Measurements from ENCODE around the gene TCAIM.
"Not testable (repeated sequence)": the region's sequence is repeated elsewhere in the genome, so short reads cannot be mapped to it uniquely, and the experiment has no call there.

Gene TCAIM

DNA sequence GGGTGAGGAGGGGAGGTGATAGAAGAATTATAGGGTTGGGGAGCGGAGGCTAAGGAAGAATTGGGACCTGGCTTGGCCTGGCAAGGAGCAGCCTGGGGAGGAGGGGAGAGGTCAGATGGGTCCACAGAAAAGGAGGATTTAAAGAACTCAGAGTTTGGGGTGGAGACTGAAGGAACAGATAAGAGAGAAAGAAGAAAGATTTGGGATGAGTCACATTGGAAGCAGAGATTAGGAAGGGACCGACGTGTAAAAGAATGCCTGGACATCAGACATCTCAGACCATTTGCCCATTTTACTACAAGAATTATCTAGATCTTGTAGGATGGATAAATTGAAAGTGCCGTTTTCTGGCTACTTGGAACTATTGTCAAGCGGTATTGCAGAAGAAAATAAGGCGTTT, 10.4 kb downstream of the TCAIM start:
- no peak for DNase-seq

DNA sequence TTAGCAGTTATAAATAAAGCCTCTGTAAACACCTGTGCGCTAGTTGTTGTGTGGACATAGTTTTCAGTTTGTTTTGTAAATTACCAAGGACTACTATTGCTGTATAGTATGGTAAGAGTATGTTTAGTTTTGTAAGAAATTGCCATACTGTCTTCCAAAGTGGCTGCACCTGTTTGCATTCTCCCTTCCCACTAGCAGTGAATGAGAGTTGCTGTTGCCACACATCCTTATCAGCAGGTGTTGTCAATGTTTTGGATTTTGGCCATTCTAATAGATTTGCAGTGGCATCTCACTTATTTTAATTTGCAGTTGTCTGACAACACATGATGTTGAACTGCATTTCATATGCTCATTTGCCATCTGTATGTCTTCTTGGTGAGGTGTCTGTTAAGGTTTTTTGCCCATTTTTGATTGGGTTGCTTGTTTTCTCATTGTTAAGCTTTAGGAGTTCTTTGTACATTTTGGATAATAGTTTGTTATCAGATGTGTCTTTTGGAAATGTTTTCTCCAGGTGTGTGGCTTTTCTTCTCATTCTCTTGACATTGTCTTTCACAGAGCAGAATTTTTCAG, 14.9 kb downstream of the TCAIM start:
- no peak for DNase-seq

DNA sequence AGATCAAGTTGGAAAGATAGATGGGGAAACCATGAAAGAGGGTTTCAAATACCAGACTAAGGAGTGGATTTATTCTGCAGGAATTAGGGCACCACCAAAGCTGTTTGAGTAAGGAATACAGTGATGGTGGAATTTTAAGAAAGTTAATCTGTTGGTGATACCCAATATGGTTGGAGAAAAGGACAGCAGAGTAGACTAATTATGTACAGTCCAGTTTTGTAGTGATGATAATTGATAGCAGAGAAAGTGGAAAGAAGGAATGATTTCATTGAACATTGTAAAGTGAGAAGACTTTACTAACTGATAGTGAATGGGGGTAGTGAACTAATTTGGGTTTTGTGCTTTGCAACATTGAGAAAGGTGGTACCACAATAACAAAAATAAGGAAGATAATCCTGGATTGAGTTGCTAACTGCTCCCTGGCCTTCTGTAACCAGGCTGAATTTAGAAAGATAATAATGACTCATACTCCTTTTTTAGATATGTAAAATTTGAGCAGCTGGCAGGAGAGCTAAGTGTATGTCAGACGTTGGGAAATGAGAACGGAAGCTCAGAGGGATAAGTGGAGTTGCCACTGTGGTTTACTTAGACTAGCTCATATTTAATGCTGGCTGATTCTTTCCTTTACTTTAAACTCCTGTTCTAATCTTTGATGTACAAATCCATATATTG, 16.9 kb downstream of the TCAIM start:
- DNase-seq = no peak

DNA sequence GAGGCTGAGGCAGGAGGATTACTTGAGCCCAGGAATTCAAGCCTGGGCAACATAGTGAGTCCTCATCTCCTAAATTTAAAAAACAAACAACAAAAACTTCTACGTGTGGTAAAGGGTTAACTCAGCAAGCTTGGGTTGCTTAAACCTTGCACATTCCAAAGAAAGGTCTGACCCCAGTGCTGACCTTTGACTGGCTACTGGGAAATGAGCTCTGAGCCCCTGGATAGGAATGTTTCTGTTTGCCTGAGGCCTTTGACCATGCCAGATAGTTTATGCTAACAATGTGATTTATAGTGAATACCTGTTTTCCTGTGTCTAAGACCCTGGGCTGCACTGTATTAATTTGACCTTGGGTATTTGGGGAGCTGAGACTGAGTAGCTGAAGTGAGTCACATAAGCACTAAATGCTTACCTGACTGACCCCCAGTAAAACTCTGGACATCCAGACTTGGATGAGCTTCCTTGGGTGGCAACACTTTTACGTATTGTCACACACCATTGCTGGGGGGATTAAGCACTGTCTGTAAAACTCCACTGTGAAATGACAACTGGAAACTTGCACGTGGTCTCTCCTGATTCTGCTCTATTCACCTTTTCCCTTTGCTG, 20.7 kb downstream of the TCAIM start:
- no peak for DNase-seq

DNA sequence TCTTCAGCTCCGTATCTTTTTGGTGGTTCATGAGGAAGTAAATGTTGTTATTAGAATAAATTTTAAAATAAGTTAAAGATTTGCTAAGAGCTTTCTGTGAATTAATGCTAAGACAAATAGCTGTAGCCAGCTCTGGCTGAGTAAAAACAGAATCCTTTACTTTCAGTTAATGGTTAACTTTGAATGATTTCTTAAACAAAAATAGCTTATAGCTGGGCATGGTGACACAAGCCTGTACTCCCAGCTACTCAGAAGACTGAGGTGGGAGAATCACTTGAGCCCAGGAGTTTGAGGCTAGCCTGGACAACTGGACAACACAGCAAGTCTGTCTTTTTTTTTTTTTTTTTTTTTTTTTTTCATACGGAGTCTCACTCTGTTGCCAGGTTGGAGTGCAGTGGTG, 25.0 kb downstream of the TCAIM start:
- no peak for DNase-seq

DNA sequence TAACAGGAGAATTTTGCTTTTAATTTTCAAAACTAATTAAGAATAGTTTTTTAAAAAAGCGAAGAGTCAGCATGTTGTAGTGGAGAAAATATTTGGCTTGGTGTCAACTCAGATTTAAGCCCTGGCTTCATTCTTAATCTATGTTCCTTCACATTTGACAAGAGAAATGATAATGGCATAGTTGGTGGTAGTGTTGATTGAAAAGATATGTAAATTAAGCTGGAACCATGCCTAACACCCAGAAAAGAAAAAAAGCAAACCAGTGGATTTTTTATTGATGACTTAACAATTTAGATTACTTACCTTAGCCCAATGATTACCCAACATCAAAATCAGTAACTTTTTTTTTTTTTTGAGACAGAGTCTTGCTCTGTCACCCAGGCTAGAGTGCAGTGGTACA, 27.4 kb downstream of the TCAIM start:
- DNase-seq = no peak

DNA sequence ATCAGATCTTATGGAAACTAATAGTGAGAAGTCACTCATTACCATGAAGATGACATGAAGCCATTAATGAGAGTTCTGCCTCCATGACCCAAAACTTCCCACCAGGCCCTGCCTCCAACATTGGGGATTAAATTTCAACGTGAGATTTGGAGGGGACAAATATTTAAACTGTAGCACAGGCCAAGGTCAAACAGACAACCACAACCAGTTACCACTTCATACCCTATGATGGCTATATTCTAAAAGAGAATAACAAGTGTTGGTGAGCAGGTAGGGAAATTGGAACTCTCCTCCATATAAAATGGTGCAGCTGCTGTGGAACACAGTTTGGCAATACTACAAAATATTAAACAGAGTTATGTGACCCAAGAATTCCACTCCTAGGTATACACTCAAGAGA, 36.9 kb downstream of the TCAIM start:
- no peak for DNase-seq

DNA sequence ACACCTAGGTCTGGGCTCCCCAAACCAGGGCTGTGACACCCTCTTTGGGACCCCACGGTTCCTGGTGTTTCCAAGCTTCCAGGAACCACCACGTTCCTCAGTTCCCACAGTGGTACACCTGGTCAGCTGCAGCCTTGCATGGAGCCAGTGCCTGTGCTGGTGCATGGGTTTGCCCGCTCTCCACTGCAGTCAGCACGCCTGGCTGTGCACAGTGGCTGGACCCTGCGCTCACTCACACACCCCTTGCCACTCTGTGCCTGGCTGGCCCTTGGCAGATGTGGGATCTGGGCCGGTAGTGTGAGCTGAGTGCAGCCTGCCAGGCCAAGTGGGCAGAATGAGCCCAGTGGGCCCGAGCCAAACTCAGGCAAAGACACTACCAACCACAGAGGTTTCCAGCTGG, 48.8 kb downstream of the TCAIM start:
- no peak for DNase-seq

DNA sequence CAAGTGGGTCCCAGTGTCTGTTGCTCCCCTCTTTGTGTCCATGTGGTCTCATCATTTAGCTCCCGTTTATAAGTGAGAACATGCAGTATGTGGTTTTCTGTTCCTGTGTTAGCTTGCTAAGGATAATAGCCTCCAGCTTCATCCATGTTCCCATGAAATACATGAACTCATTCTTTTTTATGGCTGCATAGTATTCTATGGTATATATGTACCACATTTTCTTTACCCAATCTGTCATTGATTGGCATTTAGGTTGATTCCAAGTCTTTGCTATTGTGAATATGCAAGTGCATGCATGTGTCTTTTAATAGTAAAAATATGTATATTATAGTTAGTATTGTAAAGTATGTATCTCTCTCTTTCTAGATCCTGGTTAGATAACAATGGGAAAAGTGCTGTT, 53.9 kb downstream of the TCAIM start:
- no peak for DNase-seq

DNA sequence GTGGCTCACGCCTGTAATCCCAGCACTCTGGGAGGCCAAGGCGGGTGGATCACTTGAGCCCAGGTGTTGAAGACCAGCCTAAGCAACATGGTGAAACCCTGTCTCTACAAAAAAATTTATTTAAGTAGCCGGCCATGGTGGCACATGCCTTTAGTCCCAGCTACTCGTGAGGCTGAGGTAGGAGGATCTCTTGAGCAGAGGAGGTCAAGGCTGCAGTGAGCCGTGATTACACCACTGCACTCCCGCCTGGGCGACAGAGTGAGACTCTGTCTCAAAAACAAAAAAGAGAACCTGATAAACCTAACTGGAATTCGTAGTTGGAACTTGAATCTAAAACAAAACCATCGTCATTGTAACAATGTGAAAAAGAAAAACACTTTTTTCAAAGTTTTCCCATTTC, 57.1 kb downstream of the TCAIM start:
- no peak for DNase-seq

DNA sequence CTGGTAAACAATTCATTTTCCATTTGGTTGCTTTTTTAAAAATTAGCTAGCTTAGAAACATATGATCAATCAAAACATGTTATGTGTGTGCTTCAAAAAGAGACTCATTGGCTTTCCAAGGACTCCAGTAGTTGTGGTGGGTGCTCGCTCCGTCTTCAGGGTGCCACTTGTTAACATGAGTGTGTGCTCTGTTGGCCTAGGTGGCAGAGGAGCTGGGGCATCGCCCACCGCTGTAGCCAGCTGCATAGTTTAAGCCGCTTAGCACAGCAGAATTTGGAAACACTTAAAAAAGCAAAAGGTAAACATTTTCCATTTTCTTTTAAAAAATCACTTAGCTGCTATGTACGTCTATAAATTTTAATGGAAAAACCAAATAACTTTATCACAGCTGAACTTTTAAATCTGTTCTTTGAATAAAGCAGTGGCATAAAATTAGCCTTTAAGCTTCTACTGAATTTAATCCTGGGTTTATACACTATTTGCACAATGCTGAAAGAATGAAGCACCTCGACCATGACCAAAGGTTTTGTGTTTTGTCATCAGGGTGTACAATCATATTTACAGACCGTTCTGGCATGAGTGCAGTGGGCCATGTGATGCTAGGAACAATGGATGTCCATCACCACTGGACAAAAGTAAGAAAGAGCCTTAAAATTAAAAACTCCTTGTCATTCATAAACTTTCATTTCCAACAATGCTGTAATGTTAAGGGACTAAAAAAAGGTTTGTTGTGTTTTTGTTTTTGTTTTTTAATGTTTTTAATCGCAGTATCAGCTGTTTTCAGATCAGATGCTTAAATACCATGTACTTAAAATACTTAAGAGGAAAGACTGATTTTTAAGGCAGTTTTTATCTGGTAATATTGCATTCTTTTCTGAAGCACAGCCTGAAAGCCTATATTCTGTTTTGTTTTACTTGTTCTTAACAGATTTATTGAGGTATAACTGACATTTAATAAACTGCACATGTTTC, 57.9 kb downstream of the TCAIM start:
- no peak for DNase-seq

DNA sequence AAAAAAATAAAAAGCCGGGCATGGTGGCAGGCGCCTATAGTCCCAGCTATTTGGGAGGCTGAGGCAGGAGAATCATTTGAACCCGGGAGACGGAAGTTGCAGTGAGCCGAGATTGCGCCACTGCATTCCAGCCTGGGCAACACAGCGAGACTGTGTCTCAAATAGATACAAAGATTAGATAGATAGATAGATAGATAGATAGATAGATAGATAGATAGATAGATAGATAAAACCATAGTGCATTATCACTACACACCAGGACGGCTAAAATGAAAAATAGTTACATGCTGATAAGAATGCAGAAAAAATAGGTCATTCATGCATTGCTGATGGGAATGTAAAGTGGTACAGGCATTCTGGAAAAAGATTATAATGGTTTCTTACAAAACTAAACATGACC, 59.7 kb downstream of the TCAIM start:
- DNase-seq = not testable (repeated sequence)

DNA sequence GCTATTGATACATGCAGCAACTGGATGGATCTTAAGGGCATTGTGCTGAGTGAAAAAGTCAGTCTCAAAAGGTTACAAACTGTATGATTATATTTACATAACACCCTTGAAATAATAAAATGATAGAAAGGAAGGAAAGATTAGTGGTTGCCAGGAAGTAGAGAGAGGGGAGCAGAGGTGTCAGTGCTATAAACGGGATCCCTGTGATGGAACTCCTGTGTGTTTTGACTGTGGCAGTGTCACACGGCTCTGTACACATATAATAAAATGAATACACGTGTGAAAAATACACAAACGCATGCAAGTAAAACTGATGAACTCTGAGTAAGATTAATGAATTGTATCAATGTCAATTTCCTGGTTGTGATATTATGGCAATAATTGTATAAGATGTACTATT, 60.3 kb downstream of the TCAIM start:
- no peak for DNase-seq

DNA sequence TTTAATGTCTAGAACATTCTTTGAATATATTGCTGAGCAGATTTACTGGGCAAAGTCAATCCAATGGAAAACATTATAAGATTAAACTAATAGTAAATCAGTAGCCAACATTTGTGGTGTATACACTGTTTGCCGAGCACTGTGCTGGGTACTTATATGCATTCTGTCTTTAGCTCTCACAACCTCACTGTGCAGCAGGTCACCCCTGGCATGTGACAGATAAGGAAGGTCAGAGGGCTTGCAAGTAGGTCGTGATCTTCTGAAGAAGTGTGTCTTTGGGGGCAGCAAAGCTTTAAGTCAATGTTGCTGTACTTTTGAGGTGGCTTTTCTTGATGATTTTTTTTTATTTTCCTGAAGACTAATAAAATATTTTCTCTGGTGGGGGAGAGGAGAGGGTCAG, 62.2 kb downstream of the TCAIM start:
- DNase-seq = no peak

DNA sequence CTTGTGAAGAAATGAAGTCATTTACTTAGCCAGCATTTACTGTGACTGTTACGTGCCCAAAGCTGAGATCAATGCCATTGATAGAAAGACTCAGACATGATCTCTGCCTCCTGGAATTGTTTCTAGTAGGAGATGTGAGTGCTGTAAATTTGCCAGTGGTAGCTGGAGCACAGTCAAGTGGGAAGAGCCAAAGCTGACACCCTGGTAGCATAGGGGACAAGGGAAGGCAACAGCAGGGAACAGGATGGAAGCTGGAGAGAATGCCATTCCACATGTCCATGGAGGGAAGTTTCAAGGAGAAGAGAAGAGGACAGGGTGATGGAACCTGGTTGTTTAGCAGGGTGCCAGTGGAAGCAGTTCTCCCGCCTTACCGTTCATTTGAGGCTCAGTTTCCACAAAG, 64.0 kb downstream of the TCAIM start:
- no peak for DNase-seq

DNA sequence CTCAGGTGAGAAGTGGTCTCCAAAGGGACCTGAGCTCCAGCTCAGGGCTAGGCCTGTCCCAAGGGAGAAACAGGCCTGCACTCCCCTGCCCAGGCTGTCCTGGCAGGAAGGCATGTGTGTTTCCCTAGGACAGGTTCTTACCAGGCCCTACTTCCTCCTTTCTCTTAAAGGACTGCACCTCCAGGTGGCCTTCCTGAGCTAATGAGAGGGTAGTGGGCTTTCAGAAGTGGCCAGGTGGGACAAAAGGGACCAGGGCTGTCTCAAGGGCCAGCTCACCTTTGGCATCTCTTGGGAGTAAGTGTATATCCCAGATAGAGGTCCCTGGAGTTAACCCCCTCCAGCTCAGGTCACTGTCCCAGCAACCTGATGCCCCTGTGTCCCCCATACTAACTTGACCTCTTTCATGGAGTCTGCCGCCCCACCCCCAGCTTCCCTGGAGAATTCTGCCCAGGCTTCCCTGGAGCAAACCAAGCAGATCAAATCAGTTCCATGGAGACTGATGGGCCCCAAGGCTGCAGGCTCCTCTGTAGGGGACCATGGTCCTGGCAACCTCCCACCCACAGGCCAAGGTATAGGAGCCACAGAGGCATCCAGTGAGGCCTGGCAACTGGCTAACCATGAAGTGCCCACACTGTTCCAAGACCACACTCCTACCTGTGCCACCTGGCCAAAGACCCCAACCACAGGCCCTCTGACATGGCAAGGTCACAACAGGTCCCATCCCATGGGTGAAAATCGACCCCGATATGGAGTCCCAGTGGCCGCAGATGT, 71.3 kb downstream of the TCAIM start:
- no peak for DNase-seq

DNA sequence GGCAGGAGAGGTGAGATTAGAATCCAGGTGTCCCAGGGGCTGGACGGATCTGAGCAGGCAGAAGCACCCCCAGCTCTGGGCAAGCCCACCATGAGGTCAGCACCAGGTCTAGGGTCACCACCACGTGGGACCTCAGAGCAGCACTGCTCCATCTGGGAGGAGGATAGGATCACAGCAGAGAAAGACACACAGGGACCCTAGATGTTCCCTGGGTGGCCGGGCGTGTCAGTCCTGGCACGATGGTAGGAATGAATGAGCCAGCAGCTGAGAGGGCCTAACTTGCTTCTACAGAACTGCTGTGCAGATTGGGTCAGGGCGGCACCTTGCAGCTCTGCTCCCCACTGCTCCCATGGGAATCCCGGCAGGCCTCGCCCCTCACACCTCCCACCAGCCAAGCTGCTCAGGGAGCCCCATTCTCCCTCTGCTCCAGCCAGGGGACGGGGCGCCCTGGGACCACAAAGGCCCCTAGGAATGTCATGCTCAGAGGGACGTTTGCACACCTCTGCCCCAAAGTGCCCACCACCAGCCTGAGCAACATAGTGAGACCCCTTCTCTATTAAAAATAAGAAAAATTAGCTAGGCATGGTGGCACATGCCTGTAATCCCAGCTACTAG, 72.6 kb downstream of the TCAIM start:
- DNase-seq = no peak

DNA sequence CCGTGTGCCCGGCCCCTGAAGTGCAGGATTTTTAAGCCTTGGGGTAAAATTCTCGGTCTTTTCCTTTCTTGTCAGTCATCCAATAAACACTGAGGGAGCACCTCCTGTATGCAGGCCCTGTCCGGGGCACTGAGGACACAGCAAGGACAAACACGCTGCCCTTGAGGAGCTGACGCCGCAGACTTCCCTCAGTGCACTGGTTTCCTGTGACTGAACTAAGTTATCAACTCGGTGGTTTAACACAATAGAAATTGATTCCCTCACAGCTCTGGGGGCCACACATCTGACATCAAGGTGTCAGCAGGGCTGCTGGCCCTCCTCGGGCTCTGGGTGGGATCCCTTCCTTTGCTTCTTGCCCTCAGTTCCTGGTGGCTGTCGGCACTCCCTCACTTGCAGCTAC, 73.8 kb downstream of the TCAIM start:
- DNase-seq = no peak

DNA sequence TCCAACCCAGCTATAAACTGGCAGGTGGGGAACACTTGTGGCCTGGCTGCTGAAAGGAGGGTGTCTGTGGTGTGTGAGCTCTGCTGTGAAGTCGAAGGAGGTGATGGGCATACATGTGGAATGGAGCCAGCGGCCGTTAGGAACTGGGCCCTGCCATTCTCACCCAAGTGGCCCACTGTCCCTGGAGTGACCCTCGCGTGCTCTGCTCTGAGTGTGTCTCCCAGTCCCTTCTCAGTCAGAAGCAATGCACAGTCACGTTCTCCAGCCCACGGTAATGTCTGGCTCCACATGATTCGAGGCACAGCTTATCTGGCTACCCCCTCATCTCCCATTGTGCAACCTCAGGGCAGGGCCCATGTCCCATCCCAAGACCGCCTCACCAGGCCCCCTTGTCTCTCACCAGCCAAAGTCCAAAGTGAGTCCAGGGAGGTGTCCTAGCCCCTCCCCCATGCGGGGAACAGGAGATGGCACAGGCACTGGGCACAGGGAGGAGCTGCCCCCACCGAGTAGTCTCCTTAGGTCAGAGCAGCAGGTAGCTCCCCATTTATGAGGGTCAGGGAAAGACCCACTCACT, 76.0 kb downstream of the TCAIM start:
- DNase-seq = no peak

DNA sequence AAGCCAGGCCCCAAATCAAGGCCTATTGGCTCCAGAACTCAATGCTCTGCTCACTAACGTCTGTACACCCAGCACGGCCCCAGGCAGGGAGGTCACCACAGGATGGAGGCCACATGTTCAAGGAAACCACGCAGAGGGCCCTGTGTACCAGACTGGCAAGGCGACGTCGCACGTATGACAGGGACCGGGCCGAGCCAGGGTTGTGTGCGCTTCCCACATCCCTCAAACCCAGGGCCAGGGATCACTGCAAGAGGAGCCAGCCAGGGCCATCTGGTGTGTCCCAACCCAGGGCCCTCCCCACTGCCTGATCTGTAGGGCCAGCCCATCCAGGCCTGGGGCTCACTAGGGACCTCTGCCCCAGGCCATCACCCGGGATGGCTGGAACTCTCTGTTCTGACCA, 76.9 kb downstream of the TCAIM start:
- no peak for DNase-seq

DNA sequence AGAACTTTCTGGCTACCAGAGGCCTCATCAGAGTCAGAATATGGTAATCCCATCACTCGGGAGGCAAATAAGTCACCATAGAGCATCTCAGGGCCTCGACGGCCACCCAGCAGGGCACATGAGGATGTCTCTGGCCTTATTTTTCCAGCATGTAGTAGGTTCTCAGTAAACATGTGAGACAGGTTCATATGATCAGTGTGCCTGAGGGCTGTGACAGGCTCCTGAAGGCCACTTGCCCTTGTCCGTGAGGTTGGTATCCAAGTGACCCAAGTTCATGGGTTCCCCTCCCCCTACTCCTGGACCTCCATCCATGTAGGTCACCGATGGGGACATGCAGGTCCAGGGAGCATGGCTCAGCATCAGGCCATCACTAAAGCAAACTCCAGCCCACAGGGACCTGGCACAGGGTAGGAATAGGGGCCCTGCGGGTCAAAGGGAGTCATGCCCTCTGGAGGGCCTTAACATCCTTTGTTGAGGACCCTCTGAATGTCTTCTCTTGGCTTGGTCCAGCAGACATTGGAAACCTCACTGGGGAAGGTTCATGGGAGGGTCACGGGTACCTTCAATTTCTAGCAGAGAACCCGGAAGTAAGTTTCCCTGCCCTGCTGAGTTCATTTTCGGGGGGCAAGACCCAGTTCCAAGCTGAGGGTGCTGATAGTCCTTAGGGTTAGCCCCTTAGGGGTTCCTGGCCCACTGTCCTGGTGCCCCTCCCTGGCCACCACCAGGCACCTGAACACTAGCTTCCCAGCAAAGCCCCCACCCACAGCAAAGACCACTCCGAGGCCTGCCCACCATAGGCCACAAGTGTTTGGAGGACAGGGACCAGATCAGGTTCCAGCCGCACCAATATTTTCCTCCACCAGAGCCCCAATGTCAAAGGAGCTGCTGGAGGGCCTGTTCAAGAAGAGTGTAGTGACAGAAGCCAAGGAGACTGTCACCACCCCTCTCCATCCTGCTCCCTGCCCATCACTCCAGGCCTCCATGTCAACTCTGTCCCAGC, 77.8 kb downstream of the TCAIM start:
- no peak for DNase-seq
